ENCODE measurements around the gene ABCF2. TPM values are rescaled to one million over a fixed set of nuclear protein-coding genes. Genes with fewer than 3 reads are reported as not detected.

The ABCF2 gene
- total and polyA plus RNA-seq, 2 of the 4 experiments (the other 2 are of a cell fraction) = 46.2 to 103 TPM

DNA sequence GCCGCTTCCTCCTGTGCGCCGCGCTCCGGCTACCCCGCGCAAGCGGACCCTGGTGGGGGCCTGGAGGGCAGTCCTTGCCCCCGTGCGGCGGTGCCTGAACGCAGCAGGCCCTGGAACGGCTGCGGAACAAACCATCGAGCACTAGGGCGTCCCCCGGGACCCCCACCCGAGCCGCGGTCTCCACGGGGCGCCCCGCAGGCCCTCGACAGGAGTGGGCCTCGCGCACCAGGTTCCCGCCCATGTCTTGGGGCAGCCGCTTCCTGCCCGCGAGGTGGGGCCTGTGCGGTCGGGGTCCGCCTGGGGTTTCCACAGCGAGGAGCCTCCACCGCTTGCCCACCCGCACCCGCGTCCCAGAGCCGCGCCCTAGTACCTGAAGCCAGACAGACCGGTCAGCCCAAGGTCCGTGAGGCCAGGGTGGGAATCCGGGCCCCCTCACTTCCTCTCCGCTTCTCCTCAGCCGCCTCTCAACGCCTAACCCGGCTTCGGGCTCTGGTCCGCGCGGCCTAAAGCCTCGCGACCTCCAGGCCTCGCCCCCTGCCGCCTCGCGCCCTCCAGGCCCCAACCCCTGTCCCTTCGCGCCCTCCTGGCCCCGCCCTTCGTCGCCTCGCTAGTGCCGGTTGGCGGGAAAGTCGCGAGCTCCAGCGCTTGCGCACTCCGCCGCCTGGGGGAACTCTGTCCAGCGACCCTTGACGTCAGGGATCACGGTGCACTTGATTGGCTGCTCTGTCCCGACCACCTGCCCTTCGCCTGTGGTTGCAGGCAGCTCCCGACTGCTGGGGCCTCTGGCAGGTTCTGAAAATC lies 52.6 kb downstream of the ABCF2 start:
- H3K4me3 ChIP-seq (ENCODE audit: insufficient read depth, low read depth, low read length) = no peak overlapping the region
- H2AK9ac ChIP-seq (replicated peaks; ENCODE audit: low read depth, low read length, poor library complexity) = no peak overlapping the region
- in situ Hi-C loops (cut with MboI; ENCODE audit: low sequenced_read_pairs) = loop anchor here (5.0 kb wide), 1 partner anchor 47 kb away; no protein-coding TSS in a partner anchor
- H3K56ac ChIP-seq (ENCODE audit: extremely low read depth, insufficient read depth, low read length) = no peak overlapping the region
- H2BK120ac ChIP-seq (ENCODE audit: low read depth, low read length) = no peak overlapping the region
- WGBS, 2 experiments (ENCODE audit: extremely low coverage in 2 of 2, insufficient read length in 1 of 2) = 57% methylated on average over 51 of the region's 77 CpGs; no CpG with 5 or more reads in 1 of the 2 experiments
- peaks cover 54% of the 10 kb centered on the region for H3K27me3 ChIP-seq (ENCODE audit: control insufficient read depth, insufficient read depth, low read length)
- H3K9me3 ChIP-seq (ENCODE audit: control insufficient read depth, insufficient read depth, low read length) = no peaks in the 10 kb centered on the region; the same call in 1 of the 2 replicates
- no peak overlapping the region for H2BK5ac ChIP-seq (ENCODE audit: low read depth, low read length, poor library complexity, severe bottlenecking)
- ChIA-PET CTCF (no interaction called here), POLR2A (ENCODE audit: unreplicated experiment) (no interaction called here)
- no peak overlapping the region for H3K9ac ChIP-seq (ENCODE audit: low read depth, low read length)
- peak; percentile 97 for TF ChIP-seq RFX5 (IDR thresholded peaks at IDR 0.05; ENCODE audit: low read depth, low read length)
- TF ChIP-seq POLR2A (IDR thresholded peaks at IDR 0.05; ENCODE audit: low read depth, low read length) = no peak
- H3K14ac ChIP-seq (replicated peaks; ENCODE audit: low read depth, low read length) = no peak overlapping the region
- H3K18ac ChIP-seq (ENCODE audit: low read depth, low read length) = no peak overlapping the region
- H4K91ac ChIP-seq (ENCODE audit: insufficient read depth, low read depth, low read length) = no peak overlapping the region
- no peak overlapping the region for H2AFZ ChIP-seq (replicated peaks; ENCODE audit: low read length, poor library complexity)
- H3K79me1 ChIP-seq (ENCODE audit: low read depth in 1 of 2, low read length in 2 of 2) = no peaks in the 10 kb centered on the region
- H3K4ac ChIP-seq (ENCODE audit: low read depth, low read length) = no peak overlapping the region
- ATAC-seq (ENCODE audit: low read depth) = 0 out of 2 replicates have a peak, but pooled peaks have one; percentile 27
- no peaks in the 10 kb centered on the region; the same call in 1 of the 2 replicates for H4K20me1 ChIP-seq (ENCODE audit: insufficient read depth, low read length)
- H3K9me1 ChIP-seq (ENCODE audit: insufficient read depth, low read length) = no peaks in the 10 kb centered on the region
- no peak overlapping the region for H3K23ac ChIP-seq (ENCODE audit: low read depth, low read length)
- peak; percentile 11 for DNase-seq
- H3K27ac ChIP-seq (ENCODE audit: insufficient read depth, low read length) = no peak overlapping the region
- H3K4me2 ChIP-seq (ENCODE audit: low read depth, low read length) = no peak overlapping the region
- intact Hi-C loops (cut with micrococcal nuclease) = loop anchor here (5.0 kb wide), 1 partner anchor 272 kb away; no protein-coding TSS in a partner anchor
- no peaks in the 10 kb centered on the region for H3K4me1 ChIP-seq (ENCODE audit: control insufficient read depth, insufficient read depth, low read length)
- H4K5ac ChIP-seq (ENCODE audit: low read depth, low read length) = no peak overlapping the region
- H3K36me3 ChIP-seq (ENCODE audit: control insufficient read depth, insufficient read depth, low read length) = no peaks in the 10 kb centered on the region
- H2BK15ac ChIP-seq (ENCODE audit: low read depth, low read length) = no peak overlapping the region
- H2AK5ac ChIP-seq (ENCODE audit: low read depth, low read length) = no peak overlapping the region
- no peak overlapping the region for H2BK20ac ChIP-seq (ENCODE audit: low read depth, low read length)
- no peak overlapping the region for H4K8ac ChIP-seq (ENCODE audit: low read depth in 2 of 2, low read length in 2 of 2)
- dilution Hi-C loops (cut with HindIII; ENCODE audit: low sequenced_read_pairs, unreplicated experiment) = no loop called here
- BruUV-seq (replicated peaks) = no TSS peak

Data from IMR-90 (cell line).